ENCODE measurements around the gene EPB41L2.

DNA sequence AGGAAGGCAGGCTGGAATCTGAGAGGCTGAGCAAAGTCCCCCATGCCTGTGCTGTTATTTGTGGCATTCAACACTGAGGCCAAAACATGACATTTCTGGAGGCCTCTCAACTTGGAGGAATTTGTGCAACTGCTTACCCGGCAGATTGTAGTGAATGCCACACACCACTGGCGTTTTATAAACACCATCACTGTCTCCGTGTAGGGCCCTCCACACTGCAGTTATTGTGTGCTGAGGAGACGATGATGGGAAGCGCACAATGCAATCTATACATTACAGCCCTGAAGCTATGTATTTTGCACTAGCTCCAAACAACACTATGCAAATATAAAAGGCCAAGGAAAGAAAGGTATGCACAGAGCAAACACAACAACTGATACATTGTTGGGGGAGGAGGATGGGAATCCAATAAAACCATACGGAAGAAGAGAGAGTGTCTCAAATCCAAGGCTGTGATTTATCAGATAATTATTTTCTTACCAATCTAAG, 129.3 kb downstream of the EPB41L2 start:
- TF ChIP-seq, protein P1, sequence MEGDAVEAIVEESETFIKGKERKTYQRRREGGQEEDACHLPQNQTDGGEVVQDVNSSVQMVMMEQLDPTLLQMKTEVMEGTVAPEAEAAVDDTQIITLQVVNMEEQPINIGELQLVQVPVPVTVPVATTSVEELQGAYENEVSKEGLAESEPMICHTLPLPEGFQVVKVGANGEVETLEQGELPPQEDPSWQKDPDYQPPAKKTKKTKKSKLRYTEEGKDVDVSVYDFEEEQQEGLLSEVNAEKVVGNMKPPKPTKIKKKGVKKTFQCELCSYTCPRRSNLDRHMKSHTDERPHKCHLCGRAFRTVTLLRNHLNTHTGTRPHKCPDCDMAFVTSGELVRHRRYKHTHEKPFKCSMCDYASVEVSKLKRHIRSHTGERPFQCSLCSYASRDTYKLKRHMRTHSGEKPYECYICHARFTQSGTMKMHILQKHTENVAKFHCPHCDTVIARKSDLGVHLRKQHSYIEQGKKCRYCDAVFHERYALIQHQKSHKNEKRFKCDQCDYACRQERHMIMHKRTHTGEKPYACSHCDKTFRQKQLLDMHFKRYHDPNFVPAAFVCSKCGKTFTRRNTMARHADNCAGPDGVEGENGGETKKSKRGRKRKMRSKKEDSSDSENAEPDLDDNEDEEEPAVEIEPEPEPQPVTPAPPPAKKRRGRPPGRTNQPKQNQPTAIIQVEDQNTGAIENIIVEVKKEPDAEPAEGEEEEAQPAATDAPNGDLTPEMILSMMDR (IDR thresholded peaks at IDR 0.05 in 2 of 3, conservative IDR thresholded peaks at IDR 0.05 in 1 of 3; ENCODE audit: borderline replicate concordance in 1 of 3, insufficient read depth in 1 of 3, low read depth in 2 of 3, low read length in 2 of 3), result no peak
- TF ChIP-seq SP1 (IDR thresholded peaks at IDR 0.05; ENCODE audit: low read depth) (no peak), POLR2A (IDR thresholded peaks at IDR 0.05; ENCODE audit: borderline replicate concordance, extremely low read depth, insufficient read depth, insufficient read length) (no peak), SRF (IDR thresholded peaks at IDR 0.05; ENCODE audit: low read depth) (no peak), EGR1 (IDR thresholded peaks at IDR 0.05; ENCODE audit: low read depth) (no peak), POLR2AphosphoS5 (IDR thresholded peaks at IDR 0.05; ENCODE audit: low read depth, low read length) (no peak)
- TF ChIP-seq, protein P2, sequence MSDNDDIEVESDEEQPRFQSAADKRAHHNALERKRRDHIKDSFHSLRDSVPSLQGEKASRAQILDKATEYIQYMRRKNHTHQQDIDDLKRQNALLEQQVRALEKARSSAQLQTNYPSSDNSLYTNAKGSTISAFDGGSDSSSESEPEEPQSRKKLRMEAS (IDR thresholded peaks at IDR 0.05), result no peak
- TF ChIP-seq, protein P3, sequence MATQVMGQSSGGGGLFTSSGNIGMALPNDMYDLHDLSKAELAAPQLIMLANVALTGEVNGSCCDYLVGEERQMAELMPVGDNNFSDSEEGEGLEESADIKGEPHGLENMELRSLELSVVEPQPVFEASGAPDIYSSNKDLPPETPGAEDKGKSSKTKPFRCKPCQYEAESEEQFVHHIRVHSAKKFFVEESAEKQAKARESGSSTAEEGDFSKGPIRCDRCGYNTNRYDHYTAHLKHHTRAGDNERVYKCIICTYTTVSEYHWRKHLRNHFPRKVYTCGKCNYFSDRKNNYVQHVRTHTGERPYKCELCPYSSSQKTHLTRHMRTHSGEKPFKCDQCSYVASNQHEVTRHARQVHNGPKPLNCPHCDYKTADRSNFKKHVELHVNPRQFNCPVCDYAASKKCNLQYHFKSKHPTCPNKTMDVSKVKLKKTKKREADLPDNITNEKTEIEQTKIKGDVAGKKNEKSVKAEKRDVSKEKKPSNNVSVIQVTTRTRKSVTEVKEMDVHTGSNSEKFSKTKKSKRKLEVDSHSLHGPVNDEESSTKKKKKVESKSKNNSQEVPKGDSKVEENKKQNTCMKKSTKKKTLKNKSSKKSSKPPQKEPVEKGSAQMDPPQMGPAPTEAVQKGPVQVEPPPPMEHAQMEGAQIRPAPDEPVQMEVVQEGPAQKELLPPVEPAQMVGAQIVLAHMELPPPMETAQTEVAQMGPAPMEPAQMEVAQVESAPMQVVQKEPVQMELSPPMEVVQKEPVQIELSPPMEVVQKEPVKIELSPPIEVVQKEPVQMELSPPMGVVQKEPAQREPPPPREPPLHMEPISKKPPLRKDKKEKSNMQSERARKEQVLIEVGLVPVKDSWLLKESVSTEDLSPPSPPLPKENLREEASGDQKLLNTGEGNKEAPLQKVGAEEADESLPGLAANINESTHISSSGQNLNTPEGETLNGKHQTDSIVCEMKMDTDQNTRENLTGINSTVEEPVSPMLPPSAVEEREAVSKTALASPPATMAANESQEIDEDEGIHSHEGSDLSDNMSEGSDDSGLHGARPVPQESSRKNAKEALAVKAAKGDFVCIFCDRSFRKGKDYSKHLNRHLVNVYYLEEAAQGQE (IDR thresholded peaks at IDR 0.05; ENCODE audit: low read depth), result no peak
